DND-41 (cell line): ENCODE results near the gene LIME1.

ENCODE experiments used
- ATAC-seq: fragments of 200-7000 bp; cut with Tn5 transposase; 3 replicates; pipeline ENCODE4 v1.9.1; 2021; ENCODE audit warnings: low read depth; ENCODE audit not compliant: insufficient read depth
- DNase-seq: peaks from one replicate; pipeline ENCODE4 v3.0.0-alpha.2; 2020
- H2AFZ ChIP-seq: 2 replicates; pipeline ENCODE4 v1.6.0; 2012; ENCODE audit warnings: low read depth, low read length
- H3K27ac ChIP-seq: 2 replicates; pipeline ENCODE4 v1.5.1; 2012; ENCODE audit warnings: low read length, inconsistent platforms
- H3K27me3 ChIP-seq: fragments of 200-600 bp; sonication (generic); 2 replicates; pipeline ENCODE4 v1.6.0; 2012; ENCODE audit warnings: low read length, mild to moderate bottlenecking, inconsistent platforms; ENCODE audit not compliant: insufficient read depth, poor library complexity
- H3K36me3 ChIP-seq: 2 replicates; pipeline ENCODE4 v1.5.1; 2012; ENCODE audit warnings: low read length, inconsistent platforms; ENCODE audit not compliant: insufficient read depth
- H3K4me1 ChIP-seq: 2 replicates; pipeline ENCODE4 v1.5.1; 2012; ENCODE audit warnings: mild to moderate bottlenecking, low read length; ENCODE audit not compliant: insufficient read depth
- H3K4me2 ChIP-seq: 2 replicates; pipeline ENCODE4 v1.6.0; 2012; ENCODE audit warnings: mild to moderate bottlenecking, moderate library complexity, low read length, inconsistent platforms; ENCODE audit not compliant: insufficient read depth
- H3K4me3 ChIP-seq, 2 experiments: fragments of 200-600 bp in 1 of 2; shearing (Covaris generic) in 1 of 2; 2 replicates each; pipeline ENCODE4 v1.5.1; 2012 to 2016; ENCODE audit warnings: inconsistent platforms in 2 of 2, low read length in 2 of 2, mild to moderate bottlenecking in 2 of 2, low read depth in 1 of 2, moderate library complexity in 1 of 2
- H3K79me2 ChIP-seq: 2 replicates; pipeline ENCODE4 v1.6.0; 2012; ENCODE audit warnings: low read length, inconsistent platforms; ENCODE audit not compliant: insufficient read depth
- H3K9ac ChIP-seq: 2 replicates; pipeline ENCODE4 v1.6.0; 2012; ENCODE audit warnings: low read depth, mild to moderate bottlenecking, inconsistent platforms, low read length, moderate library complexity
- H3K9me3 ChIP-seq: 2 replicates; pipeline ENCODE4 v1.5.1; 2012; ENCODE audit warnings: low read length, moderate library complexity, mild to moderate bottlenecking, inconsistent platforms; ENCODE audit not compliant: insufficient read depth, severe bottlenecking
- H4K20me1 ChIP-seq: 2 replicates; pipeline ENCODE4 v1.6.0; 2012; ENCODE audit warnings: low read length; ENCODE audit not compliant: insufficient read depth
- EZH2 ChIP-seq: IDR thresholded peaks from 3 replicates; pipeline ENCODE4 v1.6.1; 2012; ENCODE audit warnings: borderline replicate concordance, low read depth, mild to moderate bottlenecking, moderate library complexity, low read length, inconsistent platforms; ENCODE audit not compliant: severe bottlenecking
- TF ChIP-seq, protein P1 (sequence below): IDR thresholded peaks from 2 replicates; pipeline ENCODE4 v1.5.1; 2012; ENCODE audit warnings: borderline replicate concordance, low read length, moderate library complexity, mild to moderate bottlenecking; ENCODE audit not compliant: poor library complexity, severe bottlenecking; ENCODE audit errors: extremely low read depth

The LIME1 gene

GRCh38 chr20:63787302-63787701 is 50.8 kb downstream of the LIME1 start:
- H3K27ac ChIP-seq = no peak overlapping the region
- 0 out of 2 replicates have a peak, but pooled peaks cover 4% of the 10 kb centered on the region for H3K4me1 ChIP-seq
- no peaks in the 10 kb centered on the region for H3K9me3 ChIP-seq
- H3K4me2 ChIP-seq = no peak overlapping the region
- TF ChIP-seq, protein P1, sequence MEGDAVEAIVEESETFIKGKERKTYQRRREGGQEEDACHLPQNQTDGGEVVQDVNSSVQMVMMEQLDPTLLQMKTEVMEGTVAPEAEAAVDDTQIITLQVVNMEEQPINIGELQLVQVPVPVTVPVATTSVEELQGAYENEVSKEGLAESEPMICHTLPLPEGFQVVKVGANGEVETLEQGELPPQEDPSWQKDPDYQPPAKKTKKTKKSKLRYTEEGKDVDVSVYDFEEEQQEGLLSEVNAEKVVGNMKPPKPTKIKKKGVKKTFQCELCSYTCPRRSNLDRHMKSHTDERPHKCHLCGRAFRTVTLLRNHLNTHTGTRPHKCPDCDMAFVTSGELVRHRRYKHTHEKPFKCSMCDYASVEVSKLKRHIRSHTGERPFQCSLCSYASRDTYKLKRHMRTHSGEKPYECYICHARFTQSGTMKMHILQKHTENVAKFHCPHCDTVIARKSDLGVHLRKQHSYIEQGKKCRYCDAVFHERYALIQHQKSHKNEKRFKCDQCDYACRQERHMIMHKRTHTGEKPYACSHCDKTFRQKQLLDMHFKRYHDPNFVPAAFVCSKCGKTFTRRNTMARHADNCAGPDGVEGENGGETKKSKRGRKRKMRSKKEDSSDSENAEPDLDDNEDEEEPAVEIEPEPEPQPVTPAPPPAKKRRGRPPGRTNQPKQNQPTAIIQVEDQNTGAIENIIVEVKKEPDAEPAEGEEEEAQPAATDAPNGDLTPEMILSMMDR = no peak
- no peak for TF ChIP-seq EZH2
- no peak overlapping the region for H3K4me3 ChIP-seq
- no peak for ATAC-seq
- no peaks in the 10 kb centered on the region for H3K79me2 ChIP-seq
- no peak for DNase-seq
- no peak overlapping the region for H2AFZ ChIP-seq
- no peak overlapping the region for H3K9ac ChIP-seq
- no peaks in the 10 kb centered on the region; the same call in 1 of the 2 replicates for H4K20me1 ChIP-seq
- no peaks in the 10 kb centered on the region for H3K36me3 ChIP-seq
- H3K27me3 ChIP-seq = no peaks in the 10 kb centered on the region

- no peak overlapping the region for H3K27ac ChIP-seq
- H2AFZ ChIP-seq = no peak overlapping the region
- no peak for DNase-seq
- H4K20me1 ChIP-seq = no peaks in the 10 kb centered on the region; the same call in 1 of the 2 replicates
- no peak overlapping the region for H3K9ac ChIP-seq
- no peaks in the 10 kb centered on the region for H3K9me3 ChIP-seq
- no peak for ATAC-seq
- no peaks in the 10 kb centered on the region for H3K27me3 ChIP-seq
- H3K4me3 ChIP-seq = no peak overlapping the region
- 0 out of 2 replicates have a peak, but pooled peaks cover 4% of the 10 kb centered on the region for H3K4me1 ChIP-seq
- TF ChIP-seq, protein P1 = no peak
- TF ChIP-seq EZH2 = no peak
- no peak overlapping the region for H3K4me2 ChIP-seq
- H3K36me3 ChIP-seq = no peaks in the 10 kb centered on the region
- H3K79me2 ChIP-seq = no peaks in the 10 kb centered on the region
Measured at GRCh38 chr20:63787749-63788148, 51.3 kb downstream of the LIME1 start.
